ENCODE data around the gene RAB44. TPM values are rescaled to one million over a fixed set of nuclear protein-coding genes. Genes with fewer than 3 reads are reported as not detected.

Gene RAB44
- total RNA-seq, 1 donor from 2014 or later = not detected

DNA sequence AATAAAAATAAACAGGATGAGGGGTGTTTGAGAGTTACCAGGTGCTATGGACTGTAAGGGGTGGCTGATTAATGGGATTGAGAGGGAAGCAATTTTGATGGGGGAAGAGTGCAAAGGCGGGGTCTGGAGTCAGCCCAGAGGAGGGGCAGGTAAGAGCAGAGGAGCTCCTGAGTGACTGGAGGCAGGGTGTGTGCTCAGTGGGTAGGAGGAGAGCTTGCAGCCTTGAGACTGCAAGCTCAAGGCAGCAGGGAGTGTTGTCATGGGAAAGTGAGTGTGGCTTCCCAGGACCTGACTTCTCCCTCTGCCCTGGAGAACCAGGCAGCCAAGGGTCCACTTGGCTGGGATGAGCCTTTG is 54.2 kb downstream of the RAB44 start:
- Mint-ChIP-seq H3K27me3 (peaks cover 3% of the 10 kb centered on the region), H3K36me3 (no peaks in the 10 kb centered on the region), H3K27ac (no peak overlapping the region), H3K4me1 (ENCODE audit: unreplicated experiment) (peaks cover 32% of the 10 kb centered on the region), H3K4me3 (no peak overlapping the region), H3K9me3 (peaks cover 4% of the 10 kb centered on the region)
- TF ChIP-seq, protein P1, sequence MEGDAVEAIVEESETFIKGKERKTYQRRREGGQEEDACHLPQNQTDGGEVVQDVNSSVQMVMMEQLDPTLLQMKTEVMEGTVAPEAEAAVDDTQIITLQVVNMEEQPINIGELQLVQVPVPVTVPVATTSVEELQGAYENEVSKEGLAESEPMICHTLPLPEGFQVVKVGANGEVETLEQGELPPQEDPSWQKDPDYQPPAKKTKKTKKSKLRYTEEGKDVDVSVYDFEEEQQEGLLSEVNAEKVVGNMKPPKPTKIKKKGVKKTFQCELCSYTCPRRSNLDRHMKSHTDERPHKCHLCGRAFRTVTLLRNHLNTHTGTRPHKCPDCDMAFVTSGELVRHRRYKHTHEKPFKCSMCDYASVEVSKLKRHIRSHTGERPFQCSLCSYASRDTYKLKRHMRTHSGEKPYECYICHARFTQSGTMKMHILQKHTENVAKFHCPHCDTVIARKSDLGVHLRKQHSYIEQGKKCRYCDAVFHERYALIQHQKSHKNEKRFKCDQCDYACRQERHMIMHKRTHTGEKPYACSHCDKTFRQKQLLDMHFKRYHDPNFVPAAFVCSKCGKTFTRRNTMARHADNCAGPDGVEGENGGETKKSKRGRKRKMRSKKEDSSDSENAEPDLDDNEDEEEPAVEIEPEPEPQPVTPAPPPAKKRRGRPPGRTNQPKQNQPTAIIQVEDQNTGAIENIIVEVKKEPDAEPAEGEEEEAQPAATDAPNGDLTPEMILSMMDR (conservative IDR thresholded peaks at IDR 0.05) = no peak
- DNase-seq (ENCODE audit: extremely low spot score, unreplicated experiment) = no peak

DNA sequence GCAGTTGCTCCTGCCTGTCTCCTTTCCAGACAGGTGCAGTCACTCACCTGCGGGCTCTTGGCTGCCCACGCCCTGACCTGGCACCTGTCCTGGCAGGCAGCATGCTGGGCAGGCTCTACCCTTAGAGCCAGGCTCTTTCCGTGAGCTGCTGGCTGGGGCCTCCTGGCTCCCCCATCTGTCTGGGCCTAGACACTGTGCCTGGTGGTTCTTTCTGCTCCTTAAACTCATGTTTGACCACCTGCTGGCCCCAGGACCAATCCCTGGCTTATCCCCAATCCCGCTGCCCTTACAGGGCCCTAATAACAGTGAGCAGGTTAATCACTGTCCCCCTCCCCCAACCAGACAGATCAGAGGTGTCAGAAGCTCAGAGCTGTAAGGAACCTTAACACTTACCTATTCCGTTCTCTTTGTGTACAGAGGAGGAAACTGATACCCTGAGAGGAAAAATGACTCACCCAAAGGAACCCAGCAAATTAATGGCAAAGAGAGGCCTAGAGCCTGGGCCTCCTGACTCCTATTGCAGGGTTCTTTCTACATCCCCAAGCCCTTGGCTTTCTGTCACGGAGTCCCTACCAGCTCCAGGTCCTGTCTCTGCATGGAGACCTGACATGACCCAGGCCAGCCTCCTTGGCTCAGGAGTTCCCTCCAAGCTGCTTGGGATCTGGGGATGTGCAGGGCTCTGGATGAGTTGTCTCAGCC is 54.7 kb downstream of the RAB44 start:
- no peak for DNase-seq (ENCODE audit: extremely low spot score, unreplicated experiment)
- Mint-ChIP-seq H3K27ac (no peak overlapping the region), H3K4me3 (no peak overlapping the region), H3K9me3 (peaks cover 4% of the 10 kb centered on the region), H3K27me3 (no peaks in the 10 kb centered on the region), H3K36me3 (no peaks in the 10 kb centered on the region), H3K4me1 (ENCODE audit: unreplicated experiment) (peaks cover 37% of the 10 kb centered on the region)
- TF ChIP-seq, protein P1 (conservative IDR thresholded peaks at IDR 0.05) = no peak

DNA sequence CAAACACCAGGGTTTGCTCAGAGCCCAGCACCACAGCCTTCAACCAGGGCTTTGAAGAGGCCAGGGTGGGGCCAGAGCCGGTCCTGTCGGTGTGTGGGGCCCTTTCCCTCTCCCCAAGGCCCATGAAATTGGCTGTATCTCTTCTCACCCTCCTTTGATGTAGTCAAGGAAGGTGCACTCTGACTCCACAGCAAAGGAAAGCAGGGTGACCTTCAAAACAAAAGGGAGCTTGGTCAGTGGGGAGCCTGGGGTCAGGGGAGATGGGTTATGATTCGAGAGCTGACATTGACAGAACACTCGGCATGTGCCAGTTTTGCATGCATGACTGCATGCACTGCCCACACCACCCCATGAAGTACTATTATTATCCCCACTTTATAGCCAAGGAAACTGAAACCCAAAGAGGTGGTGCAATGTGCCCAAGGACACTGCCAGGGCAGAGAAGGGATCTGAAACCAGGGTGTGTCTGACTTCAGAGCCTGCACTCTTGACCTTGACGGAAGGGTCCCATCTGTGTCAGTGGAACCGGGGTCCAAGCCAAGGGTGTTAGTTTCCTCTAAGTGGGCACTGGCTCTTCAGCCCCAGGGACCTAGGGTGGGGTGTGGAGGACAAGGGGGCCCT is 55.4 kb downstream of the RAB44 start:
- no peaks in the 10 kb centered on the region for H3K36me3 Mint-ChIP-seq
- no peak for DNase-seq (ENCODE audit: extremely low spot score, unreplicated experiment)
- no peak overlapping the region for H3K4me3 Mint-ChIP-seq
- TF ChIP-seq, protein P1 (conservative IDR thresholded peaks at IDR 0.05) = no peak
- peaks cover 40% of the 10 kb centered on the region for H3K4me1 Mint-ChIP-seq (ENCODE audit: unreplicated experiment)
- H3K27me3 Mint-ChIP-seq = no peaks in the 10 kb centered on the region
- H3K27ac Mint-ChIP-seq = no peak overlapping the region
- H3K9me3 Mint-ChIP-seq = peaks cover 4% of the 10 kb centered on the region

DNA sequence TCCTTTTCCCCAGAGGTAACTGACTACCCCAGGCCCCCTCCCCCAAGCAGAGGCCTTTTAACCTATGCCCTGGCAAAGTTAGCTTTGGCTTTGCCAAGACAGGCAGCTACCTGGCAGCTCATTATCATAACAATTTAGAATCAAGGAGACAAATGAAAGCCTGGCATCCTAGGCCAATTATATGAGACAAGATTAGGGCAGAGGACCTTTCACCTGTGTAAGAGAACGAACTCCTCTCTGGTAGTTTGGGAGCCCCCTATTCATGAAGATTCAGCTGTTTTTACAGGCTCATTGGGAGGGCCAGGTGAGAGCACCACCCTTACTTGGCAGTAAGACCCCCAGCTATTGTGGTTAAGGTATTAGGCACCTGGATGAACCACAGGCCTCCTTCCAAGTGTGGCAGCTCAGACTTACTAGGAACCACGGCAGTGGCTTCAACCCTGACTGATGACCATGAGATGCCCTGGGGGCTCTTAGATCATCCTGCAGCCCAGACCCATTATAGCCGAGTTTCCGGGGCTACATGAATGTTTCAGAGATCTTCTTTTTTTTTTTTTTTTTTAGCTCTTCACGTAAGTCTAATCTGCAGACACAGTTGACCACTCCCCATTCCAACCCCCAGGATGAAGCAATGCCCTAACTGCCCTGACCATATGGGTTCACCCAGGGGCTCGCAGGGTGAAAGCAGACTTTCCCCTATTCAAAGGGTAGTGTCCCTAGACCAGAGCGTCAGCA is 56.2 kb downstream of the RAB44 start:
- H3K27ac Mint-ChIP-seq = no peak overlapping the region
- H3K36me3 Mint-ChIP-seq = no peaks in the 10 kb centered on the region
- H3K4me1 Mint-ChIP-seq (ENCODE audit: unreplicated experiment) = peaks cover 46% of the 10 kb centered on the region
- no peak overlapping the region for H3K4me3 Mint-ChIP-seq
- H3K9me3 Mint-ChIP-seq = no peaks in the 10 kb centered on the region
- DNase-seq (ENCODE audit: extremely low spot score, unreplicated experiment) = no peak
- H3K27me3 Mint-ChIP-seq = no peaks in the 10 kb centered on the region
- TF ChIP-seq, protein P1 (conservative IDR thresholded peaks at IDR 0.05) = no peak

DNA sequence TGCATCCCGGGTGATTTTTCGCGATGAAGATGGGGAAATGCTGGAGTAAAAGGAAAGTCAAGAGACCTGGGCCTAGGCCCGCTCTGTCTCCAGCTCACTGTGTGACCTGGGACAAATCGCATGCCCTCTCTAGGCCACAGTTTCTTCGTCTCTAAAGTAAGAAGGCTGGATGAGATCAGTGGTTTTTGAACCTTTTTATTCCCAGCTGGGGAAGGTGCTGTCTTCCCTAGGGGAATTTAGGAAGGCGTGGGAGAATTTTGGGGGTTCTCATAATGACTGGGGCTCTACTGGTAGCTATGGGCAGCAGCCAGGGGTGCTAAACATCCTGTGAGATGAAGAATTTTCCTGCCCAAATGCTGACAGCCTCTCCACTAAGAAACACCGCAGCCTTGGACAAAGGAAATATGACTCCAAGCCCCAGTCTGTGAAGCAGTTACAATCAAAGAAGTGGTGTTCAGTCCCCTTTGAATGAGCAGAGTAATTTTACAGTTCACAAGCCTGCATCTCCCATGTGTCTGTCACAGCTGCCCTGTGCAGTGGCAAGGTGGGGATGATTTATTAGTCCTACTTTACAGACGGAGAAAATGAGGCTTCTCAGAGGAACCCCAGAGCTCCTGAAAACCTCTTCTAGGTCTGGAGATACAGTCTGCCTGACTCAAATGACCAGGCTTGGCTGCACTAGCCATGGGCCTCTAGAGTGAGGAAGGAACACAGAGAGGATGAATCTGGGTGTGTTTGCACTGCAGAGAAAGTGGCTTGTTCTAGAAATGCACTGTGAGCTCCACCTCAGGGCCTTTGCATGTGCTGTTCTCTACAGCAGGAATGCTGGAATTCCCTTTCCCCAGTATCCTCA is 57.2 kb downstream of the RAB44 start:
- Mint-ChIP-seq H3K27ac (no peak overlapping the region), H3K4me3 (no peak overlapping the region), H3K4me1 (ENCODE audit: unreplicated experiment) (peaks cover 52% of the 10 kb centered on the region), H3K9me3 (no peaks in the 10 kb centered on the region), H3K36me3 (no peaks in the 10 kb centered on the region), H3K27me3 (peaks cover 5% of the 10 kb centered on the region)
- DNase-seq (ENCODE audit: extremely low spot score, unreplicated experiment) = no peak
- TF ChIP-seq, protein P1 (conservative IDR thresholded peaks at IDR 0.05) = no peak

All from type B pancreatic cell (in vitro differentiated cells).